Measurements from ENCODE around the gene CAPN1. TPM values are rescaled to one million over a fixed set of nuclear protein-coding genes. Genes with fewer than 3 reads are reported as not detected.
A peak's percentile ranks its signal among the peaks of the same experiment; 100 is the strongest.

Gene CAPN1
- total RNA-seq, 1 experiment from 2014 or later: 115 TPM

DNA sequence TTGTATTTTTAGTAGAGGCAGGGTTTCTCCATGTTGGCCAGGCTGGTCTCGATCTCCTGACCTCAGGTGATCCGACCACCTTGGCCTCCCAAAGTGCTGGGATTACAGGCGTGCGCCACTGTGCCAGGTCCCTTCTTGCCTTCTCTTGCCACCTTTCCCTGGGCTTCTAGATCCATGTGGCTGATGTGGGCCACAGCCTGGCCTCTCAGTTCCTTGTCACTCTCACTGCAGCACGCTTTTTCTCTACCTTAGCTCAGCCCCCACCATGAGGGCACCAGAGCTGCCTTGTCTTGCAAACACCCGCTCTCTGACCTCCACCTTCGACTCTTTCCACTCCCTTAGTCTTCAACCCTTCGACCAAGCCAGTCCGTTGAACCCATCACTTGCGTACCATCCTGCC lies 7.5 kb downstream of the CAPN1 start:
- DNase-seq (ENCODE audit: low spot score): no peak

DNA sequence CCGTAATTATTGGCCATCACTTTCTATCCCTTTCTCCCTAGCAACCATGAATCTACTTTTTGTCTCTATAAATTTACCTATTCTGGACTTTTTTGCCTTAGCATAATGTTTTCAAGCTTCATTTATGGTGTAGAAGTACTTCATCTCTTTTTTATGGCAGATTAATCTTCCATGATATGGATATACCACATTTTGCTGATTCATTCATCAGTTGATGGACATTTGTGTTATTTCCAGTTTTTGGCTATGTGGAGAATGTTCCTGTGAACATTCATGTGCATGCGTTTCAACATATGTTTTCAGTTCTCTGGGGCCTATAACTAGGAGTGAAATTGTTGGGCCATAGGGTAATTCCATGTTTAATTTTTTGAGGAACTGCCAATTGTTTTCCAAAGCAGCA lies 12.8 kb downstream of the CAPN1 start:
- DNase-seq (ENCODE audit: low spot score): no peak

GRCh38 chr11:65204143-65204542 lies 22.4 kb downstream of the CAPN1 start:
- no peak for DNase-seq (ENCODE audit: low spot score)

GRCh38 chr11:65204646-65205601 lies 23.2 kb downstream of the CAPN1 start:
- no peak for DNase-seq (ENCODE audit: low spot score)

DNA sequence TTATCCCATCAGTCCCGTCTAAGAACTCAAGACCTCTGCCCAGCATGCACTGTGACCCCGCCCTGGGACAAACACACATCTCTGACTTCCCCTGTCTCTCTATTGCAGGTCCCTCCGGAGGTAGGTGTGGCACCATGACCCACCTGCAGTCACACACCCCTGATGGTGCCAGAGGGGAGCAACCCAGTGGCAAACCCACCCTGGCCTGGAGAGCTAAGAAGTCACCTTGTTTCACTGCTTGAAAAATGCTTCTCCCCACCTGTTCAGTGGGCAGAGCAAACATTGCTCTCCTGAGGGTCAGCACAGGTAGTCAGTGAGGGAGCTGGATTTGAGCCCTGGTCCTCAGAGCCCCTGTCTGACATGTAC lies 23.9 kb downstream of the CAPN1 start:
- no peak for DNase-seq (ENCODE audit: low spot score)

DNA sequence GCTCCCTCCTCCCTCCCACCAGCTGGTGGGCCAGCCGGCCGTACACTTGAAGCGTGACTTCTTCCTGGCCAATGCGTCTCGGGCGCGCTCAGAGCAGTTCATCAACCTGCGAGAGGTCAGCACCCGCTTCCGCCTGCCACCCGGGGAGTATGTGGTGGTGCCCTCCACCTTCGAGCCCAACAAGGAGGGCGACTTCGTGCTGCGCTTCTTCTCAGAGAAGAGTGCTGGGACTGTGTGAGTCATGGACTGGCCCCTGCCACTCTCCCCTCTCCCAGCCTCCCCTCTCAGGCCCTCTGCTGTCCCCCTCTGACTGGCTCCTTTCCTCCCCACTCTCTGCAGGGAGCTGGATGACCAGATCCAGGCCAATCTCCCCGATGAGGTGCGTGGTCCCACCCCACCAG lies 24.7 kb downstream of the CAPN1 start:
- DNase-seq (ENCODE audit: low spot score): peak; percentile 2

DNA sequence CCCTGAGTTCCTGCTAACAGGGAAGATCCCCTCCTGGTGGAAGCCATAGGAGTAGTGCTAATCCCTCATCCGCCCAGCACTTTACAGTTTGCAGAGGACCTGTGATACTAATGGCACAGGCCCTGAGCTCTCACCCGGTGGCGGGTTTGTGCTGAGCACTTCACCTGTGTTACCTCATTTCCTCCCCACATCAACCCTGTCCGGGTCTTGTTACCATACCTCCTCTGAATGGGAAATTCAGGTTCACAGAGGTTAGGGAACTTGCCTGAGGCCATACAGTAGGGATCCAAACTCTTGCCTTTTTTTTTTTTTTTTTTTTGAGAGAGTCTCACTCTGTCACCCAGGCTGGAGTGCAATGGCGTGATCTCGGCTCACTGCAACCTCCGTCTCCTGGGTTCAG lies 25.2 kb downstream of the CAPN1 start:
- peak; percentile 2 for DNase-seq (ENCODE audit: low spot score)

DNA sequence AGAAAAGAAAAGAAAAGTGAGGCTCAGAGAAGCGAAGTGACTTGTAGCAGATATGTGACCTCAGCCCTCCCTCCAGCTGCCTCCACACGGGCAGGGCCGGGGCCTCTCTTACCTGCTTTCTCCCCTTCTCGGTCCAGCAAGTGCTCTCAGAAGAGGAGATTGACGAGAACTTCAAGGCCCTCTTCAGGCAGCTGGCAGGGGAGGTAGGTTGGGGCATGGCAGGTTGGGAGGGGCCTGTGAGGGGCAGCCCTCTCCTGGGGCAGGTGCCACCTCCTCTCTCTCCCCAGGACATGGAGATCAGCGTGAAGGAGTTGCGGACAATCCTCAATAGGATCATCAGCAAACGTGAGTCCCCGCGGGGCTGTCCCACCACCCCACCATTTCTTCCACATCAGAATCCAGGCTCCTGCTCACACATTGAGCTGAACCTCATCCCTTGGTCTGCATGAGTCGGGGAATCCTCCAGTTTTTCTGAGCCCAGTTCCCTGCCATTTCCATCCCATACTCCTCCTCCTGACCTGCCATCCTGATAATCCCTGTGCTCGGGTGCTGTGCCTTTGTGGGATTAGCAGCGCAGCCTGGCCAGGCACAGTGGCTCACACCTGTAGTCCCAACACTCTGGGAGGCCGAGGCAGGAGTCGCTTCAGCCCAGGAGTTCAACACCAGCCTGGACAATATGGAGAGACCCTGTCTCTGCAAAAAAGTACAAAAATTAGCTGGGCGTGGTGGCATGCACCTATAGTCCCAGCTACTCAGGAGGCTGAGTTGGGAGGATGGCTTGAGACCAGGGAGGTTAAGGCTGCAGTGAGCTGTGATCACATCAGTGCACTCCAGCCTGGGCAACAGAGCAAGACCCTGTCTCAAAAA lies 26.4 kb downstream of the CAPN1 start:
- DNase-seq (ENCODE audit: low spot score): no peak

- DNase-seq (ENCODE audit: low spot score): peak; percentile 1
These were observed 27.3 kb downstream of the CAPN1 start for GRCh38 chr11:65208785-65209710.

- no peak for DNase-seq (ENCODE audit: low spot score)
These were observed 28.1 kb downstream of the CAPN1 start for GRCh38 chr11:65209711-65210360.

DNA sequence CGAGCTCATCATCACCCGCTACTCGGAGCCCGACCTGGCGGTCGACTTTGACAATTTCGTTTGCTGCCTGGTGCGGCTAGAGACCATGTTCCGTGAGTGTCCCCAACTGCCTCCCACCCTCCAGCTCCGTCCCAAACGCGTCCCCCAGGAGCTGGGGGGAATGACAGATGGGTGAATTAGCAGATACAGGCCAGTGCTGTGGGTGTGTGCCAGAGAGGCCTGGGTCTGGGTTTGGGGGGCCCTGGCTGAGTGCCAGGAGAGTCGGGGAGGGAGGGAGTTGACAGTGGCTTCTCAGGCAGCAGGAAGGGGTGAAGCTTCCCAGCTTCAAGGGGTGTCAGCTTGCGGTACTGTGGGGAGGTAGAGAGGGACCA lies 28.6 kb downstream of the CAPN1 start:
- DNase-seq (ENCODE audit: low spot score): no peak

DNA sequence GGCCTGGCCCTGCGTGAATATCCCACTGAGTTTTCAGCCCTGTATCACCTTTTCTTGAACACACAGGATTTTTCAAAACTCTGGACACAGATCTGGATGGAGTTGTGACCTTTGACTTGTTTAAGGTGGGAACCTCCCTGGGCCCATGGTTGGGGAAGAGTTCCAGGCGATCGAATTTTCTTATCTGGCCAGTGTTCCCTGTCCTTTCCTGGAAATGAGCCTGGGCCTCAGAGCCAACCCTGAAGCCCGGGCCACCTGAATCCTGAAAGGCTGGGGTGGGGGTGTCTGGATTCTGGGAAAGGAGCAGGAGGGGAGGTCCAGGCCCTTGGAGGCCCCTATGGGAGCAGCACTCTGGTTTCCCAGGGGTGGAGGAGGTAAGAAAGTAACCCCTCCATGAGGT lies 29.0 kb downstream of the CAPN1 start:
- DNase-seq (ENCODE audit: low spot score): no peak

- DNase-seq (ENCODE audit: low spot score): no peak
These were observed 29.8 kb downstream of the CAPN1 start for GRCh38 chr11:65211293-65212105.

GRCh38 chr11:65212226-65212801 lies 30.6 kb downstream of the CAPN1 start:
- DNase-seq (ENCODE audit: low spot score): no peak

- DNase-seq (ENCODE audit: low spot score): no peak
These were observed 31.8 kb downstream of the CAPN1 start for GRCh38 chr11:65213322-65214211.

DNA sequence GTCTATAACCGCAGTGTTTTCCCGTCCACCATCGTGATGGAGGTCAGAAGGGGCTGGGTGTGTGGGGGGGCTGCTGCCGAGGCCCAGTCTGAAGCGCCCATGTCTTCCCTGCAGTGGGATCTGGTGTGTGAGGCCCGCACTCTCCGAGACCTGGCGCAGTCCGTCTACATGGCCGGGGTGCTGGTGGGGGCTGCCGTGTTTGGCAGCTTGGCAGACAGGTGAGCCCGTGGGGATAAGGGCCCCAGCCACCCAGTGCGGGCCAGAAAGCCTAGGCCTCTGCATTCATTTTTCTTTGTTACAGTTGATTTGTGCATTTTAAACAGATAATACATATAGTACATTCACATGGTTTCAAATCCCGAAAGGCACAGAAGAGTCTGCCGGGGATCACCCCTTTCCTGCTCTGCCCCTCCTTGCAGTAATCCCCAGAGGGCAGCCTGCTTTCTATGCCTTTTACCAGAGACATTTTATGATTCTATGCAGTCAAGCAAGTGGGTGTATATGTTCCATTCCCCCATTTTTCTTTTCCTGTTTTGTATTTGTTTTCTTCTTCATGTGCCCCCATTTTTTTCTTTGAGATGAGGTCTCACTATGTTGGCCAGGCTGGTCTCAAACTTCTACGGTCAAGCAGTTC lies 32.6 kb downstream of the CAPN1 start:
- DNase-seq (ENCODE audit: low spot score): no peak

GRCh38 chr11:65215441-65216076 lies 33.8 kb downstream of the CAPN1 start:
- no peak for DNase-seq (ENCODE audit: low spot score)

GRCh38 chr11:65216830-65217229 lies 35.1 kb downstream of the CAPN1 start:
- DNase-seq (ENCODE audit: low spot score): no peak

Data from H4 (cell line).